AG08396 (cell line): Measurements from ENCODE around the gene M1AP.
A peak's percentile ranks its signal among the peaks of the same experiment; 100 is the strongest.

ENCODE experiments used
- DNase-seq: peaks from one replicate; pipeline ENCODE4 v3.0.0; 2012; ENCODE audit warnings: low spot score, mixed read lengths

M1AP gene

GRCh38 chr2:74593826-74594772 lies 54.0 kb downstream of the M1AP start:
- DNase-seq: no peak

DNA sequence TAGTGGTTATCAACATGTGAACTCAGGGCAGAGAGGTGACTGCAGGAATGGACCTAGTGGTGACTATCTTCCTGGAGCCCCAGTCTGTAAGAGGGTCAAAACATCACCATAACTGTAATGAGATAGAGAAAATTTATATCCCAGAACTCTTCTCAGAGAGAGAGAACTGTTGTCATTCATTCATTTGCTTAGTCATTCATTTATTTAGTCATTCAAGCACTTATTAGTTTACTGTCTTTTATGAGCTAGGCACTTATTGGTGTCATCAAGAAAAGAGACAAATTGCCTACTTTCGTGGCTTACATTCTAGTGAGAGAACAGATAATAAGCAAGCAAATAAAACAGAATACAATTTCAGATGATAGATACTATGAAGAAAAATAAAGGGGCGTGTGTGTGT lies 59.5 kb downstream of the M1AP start:
- DNase-seq: no peak

GRCh38 chr2:74587664-74588277 lies 60.4 kb downstream of the M1AP start:
- peak; percentile 69 for DNase-seq

DNA sequence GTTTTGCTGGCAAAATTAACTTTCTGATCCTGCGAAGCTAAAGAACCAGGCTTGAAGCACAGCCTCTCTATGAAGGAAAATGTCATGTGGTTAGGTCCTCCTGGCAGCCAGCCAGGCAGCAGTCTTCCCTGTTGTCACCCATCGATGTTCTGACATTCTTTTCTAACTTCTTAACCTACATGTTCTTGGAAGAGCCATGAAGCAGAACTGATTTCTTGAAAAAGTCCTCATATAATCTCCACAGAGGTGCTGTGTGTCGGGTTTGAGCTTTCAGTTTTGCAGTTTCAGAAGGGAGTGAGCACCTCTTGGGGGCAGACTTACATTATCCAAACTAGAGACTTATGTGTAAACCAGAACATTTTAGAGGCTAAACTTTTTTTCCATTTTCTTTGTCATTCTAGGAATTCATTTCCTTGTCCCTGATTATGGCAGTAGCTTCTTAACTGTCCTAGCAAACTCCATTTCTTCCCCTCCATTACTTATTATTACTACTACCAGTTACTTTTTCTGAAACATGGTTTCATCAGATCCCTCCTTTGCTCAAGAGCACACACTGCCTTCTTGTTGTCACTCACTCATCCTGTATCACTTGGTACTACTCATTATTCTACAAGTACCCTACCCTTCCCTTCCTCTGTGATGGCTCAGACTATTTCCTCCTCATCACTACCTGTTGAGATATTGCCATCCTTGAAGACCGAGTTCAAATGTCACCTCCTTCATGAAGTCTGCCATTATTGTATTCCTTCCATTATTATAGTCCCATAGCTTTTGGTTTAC lies 62.5 kb downstream of the M1AP start:
- DNase-seq: no peak

DNA sequence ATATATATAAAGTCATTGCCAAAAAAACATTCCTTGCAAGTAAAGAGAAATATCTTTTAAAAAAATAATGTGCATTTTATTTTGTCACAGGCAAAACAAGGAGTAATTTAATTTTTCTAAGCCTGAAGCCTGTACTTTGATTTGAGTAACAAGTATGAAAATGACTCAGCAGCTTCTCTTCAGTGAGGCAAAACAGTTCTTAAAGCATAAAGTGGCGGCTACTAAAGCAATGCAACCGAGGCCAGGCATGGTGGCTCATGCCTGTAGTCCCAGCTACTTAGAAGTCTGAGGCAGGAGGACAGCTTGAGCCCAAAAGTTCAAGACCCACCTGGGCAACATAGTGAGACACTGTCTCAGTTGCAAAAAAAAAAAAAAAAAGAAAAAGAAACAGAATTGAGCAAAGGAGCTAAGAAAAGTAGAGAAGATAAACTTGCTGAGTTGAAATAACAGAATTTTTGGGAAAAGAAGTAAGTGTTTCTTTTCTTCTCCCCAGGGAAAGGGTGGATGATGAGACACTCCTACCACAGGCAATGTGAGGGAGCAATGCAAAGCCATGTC lies 64.0 kb downstream of the M1AP start:
- DNase-seq: no peak

GRCh38 chr2:74583504-74583903 lies 64.6 kb downstream of the M1AP start:
- peak; percentile 48 for DNase-seq

- DNase-seq: no peak
Measured at GRCh38 chr2:74582184-74582583, 65.9 kb downstream of the M1AP start.

- DNase-seq: no peak
Measured at GRCh38 chr2:74581463-74581862, 66.7 kb downstream of the M1AP start.

DNA sequence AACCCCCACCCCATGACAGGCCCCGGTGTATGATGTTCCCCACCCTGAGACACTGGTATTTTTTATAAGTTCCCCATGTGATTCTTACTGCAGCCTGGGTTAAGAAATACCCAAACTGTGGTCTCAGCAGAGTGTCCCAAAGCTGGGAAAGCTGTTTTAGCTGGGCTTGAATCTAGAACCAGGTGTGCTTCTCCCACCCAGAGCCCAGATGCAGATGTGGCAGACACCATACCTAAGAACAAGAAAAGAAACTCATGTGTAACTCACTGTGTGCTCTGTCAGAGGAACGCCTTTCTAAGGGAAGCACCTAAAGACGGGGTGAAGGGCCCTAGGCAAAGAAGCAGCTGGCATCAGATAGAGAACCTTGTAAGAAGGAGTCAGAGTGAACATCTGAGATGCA lies 69.7 kb downstream of the M1AP start:
- no peak for DNase-seq

DNA sequence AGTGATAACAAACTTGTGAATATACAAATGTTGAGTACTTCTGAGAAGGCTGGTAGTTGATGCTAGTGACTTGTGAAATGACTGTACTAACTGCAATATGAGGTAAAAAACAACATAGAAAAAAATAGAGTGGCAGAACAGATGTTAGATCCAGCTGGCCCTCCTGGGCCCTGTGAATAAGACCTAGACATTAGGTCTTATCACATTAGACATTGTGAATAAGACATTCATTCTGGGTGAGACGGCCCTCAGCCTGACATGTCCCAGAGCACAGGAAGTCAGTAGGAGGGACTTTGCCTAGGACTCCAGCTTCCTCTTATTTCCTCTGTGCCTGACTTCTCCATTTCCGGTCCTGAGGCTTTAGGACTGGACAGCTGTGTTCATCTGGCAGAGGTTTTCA lies 70.7 kb downstream of the M1AP start:
- no peak for DNase-seq

DNA sequence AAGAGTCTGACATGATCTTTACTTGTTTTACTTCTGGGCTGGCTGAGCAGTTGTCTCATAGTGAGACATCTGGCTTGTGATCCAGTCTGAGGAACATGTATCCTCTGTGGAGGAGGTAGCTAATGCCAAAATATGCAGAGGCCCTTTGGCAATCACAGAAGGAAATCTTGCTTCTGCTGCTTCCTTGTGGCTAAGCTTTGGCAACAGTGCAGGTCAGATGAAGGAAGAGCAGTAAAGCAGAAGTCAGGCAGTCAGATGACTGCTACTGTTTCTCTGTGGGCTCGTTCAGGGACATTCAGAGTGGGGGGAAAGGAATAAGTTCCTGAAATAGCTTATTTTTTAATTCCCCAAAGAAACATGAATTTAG lies 71.3 kb downstream of the M1AP start:
- peak; percentile 68 for DNase-seq

DNA sequence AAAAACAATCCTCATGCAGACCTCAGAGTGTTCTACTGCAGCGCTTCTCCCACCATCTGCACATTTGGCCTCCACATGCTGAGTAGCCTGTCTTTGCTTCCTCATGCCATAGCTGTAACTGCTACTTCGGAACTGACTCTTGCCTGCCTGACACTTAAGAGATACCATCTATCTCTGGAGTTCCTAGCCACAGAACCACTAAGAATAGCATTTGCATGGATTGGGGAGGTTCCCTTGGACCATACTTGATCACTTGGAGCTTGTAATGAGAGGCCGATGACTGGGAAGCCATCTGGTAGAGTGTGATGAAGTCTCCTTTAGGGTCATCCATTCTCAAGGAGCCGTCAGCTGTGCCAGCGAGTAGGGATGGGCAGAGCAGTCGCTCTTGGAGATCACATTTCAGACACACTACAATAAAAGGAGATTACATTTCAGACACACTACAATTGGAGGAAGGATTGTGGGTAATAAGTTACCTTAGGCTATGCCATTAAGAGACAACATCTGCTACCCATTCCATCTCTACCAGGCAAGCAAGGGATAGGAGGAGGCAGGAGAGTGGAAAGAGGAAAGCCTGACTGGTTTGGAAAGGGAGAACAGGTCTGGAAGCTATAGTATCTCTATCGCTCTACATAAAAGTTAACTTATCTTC lies 71.8 kb downstream of the M1AP start:
- no peak for DNase-seq

DNA sequence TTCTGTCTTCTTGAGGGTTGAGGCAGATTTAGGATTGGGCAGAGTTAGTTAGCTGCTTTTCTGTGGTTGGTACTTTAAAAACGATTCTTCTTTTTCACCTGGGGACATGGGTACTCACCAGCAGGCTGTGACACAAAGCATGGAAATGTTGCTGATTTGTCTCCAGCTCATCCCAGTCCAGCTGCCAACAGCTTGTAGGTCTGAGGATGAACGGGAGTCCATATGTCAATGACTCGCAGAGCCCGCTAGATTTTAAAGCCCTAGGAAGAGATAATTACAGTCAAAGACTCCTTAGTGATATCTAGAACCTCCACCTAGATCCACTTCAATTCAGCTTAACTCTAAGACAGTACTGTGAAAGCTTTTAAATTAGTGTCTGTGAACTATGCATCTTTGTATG lies 72.8 kb downstream of the M1AP start:
- no peak for DNase-seq

GRCh38 chr2:74573747-74574562 lies 74.2 kb downstream of the M1AP start:
- no peak for DNase-seq

DNA sequence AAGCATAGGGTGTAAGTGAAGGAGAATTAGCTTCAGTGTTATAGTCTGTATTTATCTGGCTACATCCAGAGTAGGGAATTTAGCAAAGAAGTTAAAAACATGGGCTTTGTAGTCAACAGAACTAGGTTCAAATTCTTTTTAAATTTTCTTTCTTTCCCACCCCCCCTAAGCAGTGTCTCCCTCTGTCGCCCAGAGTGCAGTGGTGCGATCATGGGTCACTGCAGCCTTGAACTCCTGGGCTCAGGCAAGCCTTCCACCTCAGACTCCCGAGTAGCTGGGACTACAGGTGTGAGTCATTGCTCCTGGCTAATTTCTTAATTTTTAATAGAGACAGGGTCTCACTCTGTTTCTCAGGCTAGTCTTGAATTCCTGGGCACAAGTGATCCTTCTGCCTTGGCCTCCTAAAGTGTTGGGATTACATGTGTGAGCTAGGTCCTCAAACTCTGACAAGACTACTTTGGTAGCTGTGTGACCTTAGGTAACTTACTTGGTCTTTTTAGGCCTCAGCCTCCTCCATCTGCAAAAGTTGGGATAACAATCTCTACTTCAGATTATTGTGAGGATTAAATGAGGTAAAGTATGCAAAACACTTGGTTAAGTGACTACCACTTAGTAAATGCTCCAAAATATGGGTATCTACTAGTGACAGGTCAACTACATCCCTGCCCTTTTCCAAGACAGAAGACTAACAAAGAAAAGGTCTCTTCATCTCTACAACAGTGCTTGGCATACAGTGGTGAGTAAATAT lies 75.8 kb downstream of the M1AP start:
- no peak for DNase-seq

DNA sequence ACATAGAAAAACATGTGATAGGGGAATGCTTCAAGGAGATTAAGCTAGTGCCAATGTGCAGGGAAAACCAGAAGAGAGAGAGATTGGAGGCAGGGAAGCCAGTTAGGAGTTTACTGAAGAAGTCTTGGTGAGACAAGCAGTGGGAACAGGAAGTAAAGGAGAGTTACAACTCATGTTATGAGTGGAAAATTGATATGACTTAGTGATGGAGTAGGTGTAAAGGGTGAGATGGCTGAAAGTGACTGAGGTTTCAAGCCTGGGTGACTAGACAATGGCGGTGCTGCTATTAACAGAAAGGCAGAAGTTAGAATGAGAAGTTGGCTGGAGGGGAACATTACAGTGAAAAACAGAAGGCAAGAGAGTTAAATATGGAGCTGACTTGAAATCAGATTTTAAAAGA lies 77.1 kb downstream of the M1AP start:
- DNase-seq: no peak

- no peak for DNase-seq
Measured at GRCh38 chr2:74569686-74570085, 78.4 kb downstream of the M1AP start.

DNA sequence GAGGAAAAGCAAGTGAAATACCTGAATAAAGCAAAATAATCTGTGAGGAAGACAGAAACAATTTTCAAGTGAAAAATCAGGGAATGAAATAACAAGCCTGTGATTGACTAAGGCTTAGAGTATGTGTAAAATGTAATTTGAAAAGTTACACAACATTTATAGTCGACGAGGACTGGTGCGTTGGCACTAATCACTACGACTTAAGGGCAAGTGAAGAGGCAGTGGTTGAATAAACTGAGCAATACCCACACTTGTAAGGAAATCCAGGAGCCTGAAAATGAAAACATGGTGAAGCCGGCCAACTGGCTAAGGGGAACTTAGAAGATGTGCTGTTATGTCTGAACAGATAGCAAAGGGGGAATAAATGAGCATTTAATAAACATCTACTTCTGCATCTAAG lies 80.2 kb downstream of the M1AP start:
- no peak for DNase-seq

- peak; percentile 45 for DNase-seq
Measured at GRCh38 chr2:74566754-74567085, 81.4 kb downstream of the M1AP start.

GRCh38 chr2:74566076-74566753 lies 81.9 kb downstream of the M1AP start:
- no peak for DNase-seq
